Keratinocyte (primary cell): ENCODE data around the gene FXYD6. TPM values are rescaled to one million over a fixed set of nuclear protein-coding genes. Genes with fewer than 3 reads are reported as not detected.

Source experiments
- DNase-seq: peaks from one replicate; pipeline ENCODE4 v3.0.0-alpha.2; 2011; ENCODE audit warnings: low read depth, missing footprints, low spot score
- FAIRE-seq: peaks from 2 replicates; lab custom pipeline; 2011; peaks lifted over from hg19 to GRCh38; lab: Jason Lieb, UNC
- H2AFZ ChIP-seq: 2 replicates; pipeline ENCODE4 v1.6.0; 2012; ENCODE audit warnings: low read length, control low read depth, inconsistent platforms; ENCODE audit not compliant: control insufficient read depth
- H3K27ac ChIP-seq: 2 replicates; pipeline ENCODE4 v1.5.1; 2011; ENCODE audit warnings: low read length; ENCODE audit not compliant: control insufficient read depth, insufficient read depth
- H3K27me3 ChIP-seq: 3 replicates; pipeline ENCODE4 v1.6.0; 2011; ENCODE audit warnings: low read length; ENCODE audit not compliant: control insufficient read depth, insufficient read depth; ENCODE audit errors: extremely low read depth
- H3K36me3 ChIP-seq, 2 experiments: 2 replicates in 1 of 2; 3 replicates in 1 of 2; pipeline ENCODE4 v1.5.1; 2011; ENCODE audit warnings: low read length in 2 of 2, mild to moderate bottlenecking in 1 of 2; ENCODE audit not compliant: control insufficient read depth in 2 of 2, insufficient read depth in 2 of 2; ENCODE audit errors: extremely low read depth in 1 of 2
- H3K4me1 ChIP-seq: 3 replicates; pipeline ENCODE4 v1.5.1; 2011; ENCODE audit warnings: low read length; ENCODE audit not compliant: control insufficient read depth, insufficient read depth; ENCODE audit errors: extremely low read depth
- H3K4me2 ChIP-seq: 3 replicates; pipeline ENCODE4 v1.6.0; 2011; ENCODE audit warnings: low read depth, low read length; ENCODE audit not compliant: control insufficient read depth, insufficient read depth; ENCODE audit errors: extremely low read depth
- H3K4me3 ChIP-seq, 3 experiments: fragments of 200-600 bp in 1 of 3; sonication (generic) in 1 of 3; 2 replicates in 2 of 3; 3 replicates in 1 of 3; pipeline ENCODE4 v1.5.1; 2011 to 2016; ENCODE audit warnings: low read length in 3 of 3, mild to moderate bottlenecking in 3 of 3, control low read depth in 2 of 3, inconsistent platforms in 1 of 3, low read depth in 1 of 3, mixed read lengths in 1 of 3, mixed run types in 1 of 3, moderate library complexity in 1 of 3; ENCODE audit not compliant: control insufficient read depth in 2 of 3, insufficient read depth in 2 of 3; ENCODE audit errors: extremely low read depth in 1 of 3
- H3K79me2 ChIP-seq: 2 replicates; pipeline ENCODE4 v1.6.0; 2012; ENCODE audit warnings: low read length; ENCODE audit not compliant: control insufficient read depth, insufficient read depth
- H3K9ac ChIP-seq: 3 replicates; pipeline ENCODE4 v1.6.0; 2011; ENCODE audit warnings: low read length; ENCODE audit not compliant: control insufficient read depth, insufficient read depth; ENCODE audit errors: extremely low read depth
- H3K9me1 ChIP-seq: 3 replicates; pipeline ENCODE4 v1.6.0; 2011; ENCODE audit warnings: low read length; ENCODE audit not compliant: control insufficient read depth, insufficient read depth; ENCODE audit errors: extremely low read depth
- H3K9me3 ChIP-seq: 2 replicates; pipeline ENCODE4 v1.5.1; 2012; ENCODE audit warnings: low read depth, low read length; ENCODE audit not compliant: control insufficient read depth
- H4K20me1 ChIP-seq: 3 replicates; pipeline ENCODE4 v1.6.0; 2011; ENCODE audit warnings: low read length; ENCODE audit not compliant: control insufficient read depth, insufficient read depth; ENCODE audit errors: extremely low read depth
- EZH2 ChIP-seq: IDR thresholded peaks from one replicate; pipeline ENCODE4 v1.6.1; 2012; ENCODE audit warnings: inconsistent platforms, mild to moderate bottlenecking, low read length, moderate library complexity
- dilution Hi-C: fragments of 300-500 bp; cut with MboI; formaldehyde crosslinking; loops from one replicate; pipeline ENCODE4 v1.7.0; 2020; ENCODE audit warnings: low sequenced_read_pairs; ENCODE audit not compliant: extremely low pct_ligation_motif_present
- polyA plus RNA-seq, 5 experiments: library from polyadenylated mRNA; depleted of rRNA in 3 of 5; stranded (reverse) in 3 of 5; stranded (forward) in 1 of 5; unstranded in 1 of 5; fragments of >200 nt; gene quantifications; 1 replicate in 1 of 5; 2 replicates in 3 of 5; 3 replicates in 1 of 5; pipeline versions ENCODE4 v1.2.1 to v1.2.3, GENCODE V29; 2011 to 2012; ENCODE audit warnings: missing spikeins in 2 of 5, low read depth in 1 of 5, low replicate concordance in 1 of 5
- TF ChIP-seq, protein P1 (sequence below), 3 experiments: IDR thresholded peaks in 1 of 3; conservative IDR thresholded peaks in 1 of 3; optimal IDR thresholded peaks in 1 of 3; 2 replicates in 2 of 3; 3 replicates in 1 of 3; pipeline versions ENCODE3 to v1.5.1; 2011; ENCODE audit warnings: low read length in 3 of 3, mild to moderate bottlenecking in 3 of 3, moderate library complexity in 2 of 3, control low read depth in 1 of 3, inconsistent platforms in 1 of 3; ENCODE audit not compliant: insufficient read depth in 2 of 3; ENCODE audit errors: extremely low read depth in 1 of 3

Gene FXYD6
- polyA plus RNA-seq, 1 donor (not counting 4 experiments of a cell fraction or from before 2014, with no cell fraction given): not detected

DNA sequence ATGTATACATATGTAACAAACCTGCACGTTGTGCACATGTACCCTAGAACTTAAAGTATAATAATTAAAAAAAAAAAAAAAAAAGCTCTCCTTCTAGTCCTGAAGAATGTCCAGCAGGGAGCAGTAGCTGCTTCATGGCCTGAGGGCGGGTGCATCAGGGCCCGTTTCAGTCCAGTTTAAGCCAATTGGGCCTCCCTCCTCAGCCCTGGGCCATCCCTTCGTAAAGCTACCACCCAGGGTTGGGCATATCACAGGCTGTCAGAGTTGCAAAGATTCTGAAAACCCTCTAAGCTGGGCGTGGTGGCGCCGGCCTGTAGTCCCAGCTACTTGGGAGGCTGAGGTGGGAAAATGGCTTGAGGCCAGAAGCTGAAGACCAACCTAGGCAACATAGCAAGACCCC is 47.3 kb upstream of the FXYD6 start:
- H3K27me3 ChIP-seq: no peaks in the 10 kb centered on the region
- H3K27ac ChIP-seq: no peak overlapping the region
- H2AFZ ChIP-seq: no peak overlapping the region
- FAIRE-seq (no peak), DNase-seq (no peak)
- H3K4me3 ChIP-seq: no peak overlapping the region
- no peak overlapping the region for H3K9ac ChIP-seq
- dilution Hi-C loops: no loop called here
- no peak for TF ChIP-seq EZH2
- TF ChIP-seq, protein P1, sequence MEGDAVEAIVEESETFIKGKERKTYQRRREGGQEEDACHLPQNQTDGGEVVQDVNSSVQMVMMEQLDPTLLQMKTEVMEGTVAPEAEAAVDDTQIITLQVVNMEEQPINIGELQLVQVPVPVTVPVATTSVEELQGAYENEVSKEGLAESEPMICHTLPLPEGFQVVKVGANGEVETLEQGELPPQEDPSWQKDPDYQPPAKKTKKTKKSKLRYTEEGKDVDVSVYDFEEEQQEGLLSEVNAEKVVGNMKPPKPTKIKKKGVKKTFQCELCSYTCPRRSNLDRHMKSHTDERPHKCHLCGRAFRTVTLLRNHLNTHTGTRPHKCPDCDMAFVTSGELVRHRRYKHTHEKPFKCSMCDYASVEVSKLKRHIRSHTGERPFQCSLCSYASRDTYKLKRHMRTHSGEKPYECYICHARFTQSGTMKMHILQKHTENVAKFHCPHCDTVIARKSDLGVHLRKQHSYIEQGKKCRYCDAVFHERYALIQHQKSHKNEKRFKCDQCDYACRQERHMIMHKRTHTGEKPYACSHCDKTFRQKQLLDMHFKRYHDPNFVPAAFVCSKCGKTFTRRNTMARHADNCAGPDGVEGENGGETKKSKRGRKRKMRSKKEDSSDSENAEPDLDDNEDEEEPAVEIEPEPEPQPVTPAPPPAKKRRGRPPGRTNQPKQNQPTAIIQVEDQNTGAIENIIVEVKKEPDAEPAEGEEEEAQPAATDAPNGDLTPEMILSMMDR (optimal IDR thresholded peaks at IDR 0.05 in 1 of 3, IDR thresholded peaks at IDR 0.05 in 1 of 3, conservative IDR thresholded peaks at IDR 0.05 in 1 of 3; ENCODE audit: extremely low read depth in 1 of 3, insufficient read depth in 2 of 3, low read length in 3 of 3): no peak
- no peaks in the 10 kb centered on the region for H3K9me1 ChIP-seq
- no peaks in the 10 kb centered on the region for H4K20me1 ChIP-seq
- no peaks in the 10 kb centered on the region for H3K36me3 ChIP-seq
- no peaks in the 10 kb centered on the region for H3K9me3 ChIP-seq
- H3K4me1 ChIP-seq: peaks cover under 1% of the 10 kb centered on the region
- no peak overlapping the region for H3K4me2 ChIP-seq
- H3K79me2 ChIP-seq: no peaks in the 10 kb centered on the region

DNA sequence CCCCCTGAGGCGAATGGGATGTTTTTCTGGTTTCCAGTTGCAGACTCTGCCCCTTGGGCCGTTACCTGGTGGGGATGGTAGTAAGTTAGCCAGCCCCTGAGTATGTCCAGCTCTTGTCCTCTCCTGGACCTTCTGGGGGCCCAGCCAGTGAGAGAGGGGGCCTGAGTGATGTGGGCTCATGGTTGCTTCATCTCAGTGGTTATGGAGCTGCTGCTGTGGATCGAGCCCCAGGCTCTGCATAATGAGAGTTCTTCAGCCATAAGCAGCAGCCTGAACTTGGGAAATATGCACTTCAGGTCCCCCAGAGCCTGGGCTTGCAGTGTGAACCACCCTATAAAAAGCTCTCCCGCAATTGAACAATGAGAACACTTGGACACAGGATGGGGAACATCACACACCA is 46.8 kb upstream of the FXYD6 start:
- H3K9ac ChIP-seq: no peak overlapping the region
- FAIRE-seq (no peak), DNase-seq (no peak)
- dilution Hi-C loops: no loop called here
- H3K9me1 ChIP-seq: no peaks in the 10 kb centered on the region
- no peak overlapping the region for H3K4me3 ChIP-seq
- no peak overlapping the region for H2AFZ ChIP-seq
- no peak for TF ChIP-seq EZH2
- TF ChIP-seq, protein P1 (optimal IDR thresholded peaks at IDR 0.05 in 1 of 3, IDR thresholded peaks at IDR 0.05 in 1 of 3, conservative IDR thresholded peaks at IDR 0.05 in 1 of 3; ENCODE audit: extremely low read depth in 1 of 3, insufficient read depth in 2 of 3, low read length in 3 of 3): no peak
- H3K27me3 ChIP-seq: no peaks in the 10 kb centered on the region
- no peaks in the 10 kb centered on the region for H3K9me3 ChIP-seq
- H3K4me2 ChIP-seq: no peak overlapping the region
- no peaks in the 10 kb centered on the region for H3K4me1 ChIP-seq
- no peaks in the 10 kb centered on the region for H4K20me1 ChIP-seq
- H3K36me3 ChIP-seq: no peaks in the 10 kb centered on the region
- no peaks in the 10 kb centered on the region for H3K79me2 ChIP-seq
- no peak overlapping the region for H3K27ac ChIP-seq
